CD4-positive, alpha-beta T cell treated with Interleukin-15 for 1 hour (primary cell): Measurements from ENCODE around the gene LZTR1.

ENCODE experiments used
- DNase-seq: peaks from one replicate; pipeline ENCODE4 v3.0.0-alpha.2; 2020

The LZTR1 gene

DNA sequence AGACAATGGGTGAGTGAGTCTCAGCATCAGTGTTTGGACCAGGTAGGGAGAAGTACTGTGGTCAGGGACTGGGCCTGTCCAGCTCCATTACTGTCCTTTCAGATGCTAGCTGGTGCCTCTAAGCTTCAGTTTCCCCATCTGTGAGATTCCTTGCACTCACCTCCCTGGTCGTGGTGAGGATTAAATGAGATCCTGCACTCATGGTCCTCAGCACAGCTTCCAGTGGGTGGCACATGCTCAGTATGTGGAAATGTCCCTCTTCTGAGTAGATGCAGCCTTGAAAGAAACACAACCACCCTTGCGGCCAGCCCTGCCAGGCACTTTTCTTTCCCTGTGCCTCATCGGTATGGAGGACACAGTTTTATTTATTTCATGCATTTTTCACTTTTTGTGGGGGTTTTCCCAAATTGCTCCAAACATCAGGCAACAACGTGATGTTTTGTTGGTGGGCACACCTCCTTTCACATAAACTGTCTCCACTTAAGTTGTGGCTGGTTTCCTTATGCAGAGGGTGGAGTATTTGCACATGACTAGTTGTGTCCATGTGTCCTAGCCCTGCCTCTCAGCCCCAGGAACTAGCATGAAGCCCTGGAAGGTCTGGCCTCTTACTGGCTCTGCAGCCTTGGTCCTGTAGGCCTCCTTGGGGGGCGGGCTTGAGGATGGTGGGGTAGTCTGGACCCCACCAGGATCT, 1.1 kb downstream of the LZTR1 start:
- DNase-seq: no peak

DNA sequence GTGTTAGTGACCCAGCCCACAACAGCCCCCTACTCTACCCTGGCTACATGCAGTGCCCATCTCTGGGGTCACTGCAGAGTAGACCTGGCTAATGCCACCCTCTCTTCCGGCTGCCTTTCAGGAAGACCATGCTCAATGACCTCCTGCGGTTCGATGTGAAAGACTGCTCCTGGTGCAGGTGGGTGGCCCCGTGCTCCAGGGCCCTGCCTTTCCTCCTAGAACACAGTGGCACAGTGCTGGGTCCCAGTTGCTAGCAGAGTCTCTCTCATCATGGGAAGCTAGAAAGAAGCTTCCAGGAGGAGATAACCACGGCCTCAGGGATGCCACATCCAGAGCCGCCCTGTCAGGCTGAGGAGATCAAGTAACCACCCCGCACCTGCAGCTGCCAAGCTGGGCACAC, 3.6 kb downstream of the LZTR1 start:
- no peak for DNase-seq

- no peak for DNase-seq
Observed at GRCh38 chr22:20986365-20986764, 4.3 kb downstream of the LZTR1 start.

DNA sequence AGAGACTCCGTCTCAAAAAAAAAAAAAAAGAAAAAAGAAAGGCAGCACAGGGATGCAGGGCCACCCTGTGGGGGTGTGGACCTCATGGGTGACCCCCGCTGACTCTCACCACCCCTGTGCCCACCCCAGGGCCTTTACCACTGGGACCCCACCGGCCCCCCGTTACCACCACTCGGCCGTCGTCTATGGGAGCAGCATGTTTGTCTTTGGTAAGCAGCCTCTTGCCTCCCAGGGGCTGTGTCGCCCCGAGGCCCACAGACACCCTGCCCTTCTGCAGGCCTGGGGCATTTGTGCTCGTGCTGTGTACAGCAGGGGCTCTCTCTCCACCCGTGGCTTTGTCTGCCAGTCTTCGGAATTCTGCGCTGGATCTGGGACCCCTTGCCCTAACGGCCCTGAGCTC, 5.3 kb downstream of the LZTR1 start:
- DNase-seq: no peak

GRCh38 chr22:20988573-20989322, 6.7 kb downstream of the LZTR1 start:
- DNase-seq: no peak

DNA sequence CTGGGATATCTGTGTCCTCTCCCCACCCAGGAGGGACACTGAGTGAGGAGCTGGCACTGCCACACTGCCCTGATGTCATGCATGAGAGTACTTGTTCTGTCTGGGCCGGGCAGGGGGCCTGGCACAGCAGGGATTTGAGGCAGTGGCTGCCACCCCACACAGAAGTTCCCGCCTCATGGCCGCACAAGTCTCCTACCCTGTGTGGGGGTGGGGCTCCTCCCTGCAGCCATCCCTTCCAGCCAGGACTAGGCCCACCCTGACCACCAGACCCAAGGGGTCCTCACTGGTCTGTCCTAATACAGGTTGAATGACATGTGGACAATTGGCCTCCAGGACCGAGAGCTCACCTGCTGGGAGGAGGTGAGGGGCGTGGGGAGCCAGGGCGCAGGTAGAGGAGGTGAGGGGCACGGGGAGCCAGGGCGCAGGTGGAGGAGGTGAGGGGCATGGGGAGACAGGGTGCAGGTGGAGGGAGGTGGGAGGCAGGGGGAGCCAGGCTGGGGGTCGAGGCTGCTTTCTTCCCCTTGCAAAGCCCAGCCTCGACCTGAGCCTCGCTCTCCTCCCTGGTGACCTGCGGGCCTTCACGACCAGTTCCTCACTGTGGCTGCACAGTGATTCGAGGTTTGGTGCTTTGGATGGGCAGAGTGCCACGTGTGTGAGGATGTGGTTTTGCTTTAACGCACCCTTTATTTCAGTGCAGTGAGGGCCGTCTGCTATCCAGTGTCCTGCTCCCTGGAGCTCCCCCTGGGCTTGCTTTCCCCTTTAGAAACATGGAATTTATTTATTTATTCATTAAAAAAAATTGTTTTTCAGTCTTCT, 7.4 kb downstream of the LZTR1 start:
- no peak for DNase-seq

GRCh38 chr22:20990184-20991180, 8.4 kb downstream of the LZTR1 start:
- no peak for DNase-seq

DNA sequence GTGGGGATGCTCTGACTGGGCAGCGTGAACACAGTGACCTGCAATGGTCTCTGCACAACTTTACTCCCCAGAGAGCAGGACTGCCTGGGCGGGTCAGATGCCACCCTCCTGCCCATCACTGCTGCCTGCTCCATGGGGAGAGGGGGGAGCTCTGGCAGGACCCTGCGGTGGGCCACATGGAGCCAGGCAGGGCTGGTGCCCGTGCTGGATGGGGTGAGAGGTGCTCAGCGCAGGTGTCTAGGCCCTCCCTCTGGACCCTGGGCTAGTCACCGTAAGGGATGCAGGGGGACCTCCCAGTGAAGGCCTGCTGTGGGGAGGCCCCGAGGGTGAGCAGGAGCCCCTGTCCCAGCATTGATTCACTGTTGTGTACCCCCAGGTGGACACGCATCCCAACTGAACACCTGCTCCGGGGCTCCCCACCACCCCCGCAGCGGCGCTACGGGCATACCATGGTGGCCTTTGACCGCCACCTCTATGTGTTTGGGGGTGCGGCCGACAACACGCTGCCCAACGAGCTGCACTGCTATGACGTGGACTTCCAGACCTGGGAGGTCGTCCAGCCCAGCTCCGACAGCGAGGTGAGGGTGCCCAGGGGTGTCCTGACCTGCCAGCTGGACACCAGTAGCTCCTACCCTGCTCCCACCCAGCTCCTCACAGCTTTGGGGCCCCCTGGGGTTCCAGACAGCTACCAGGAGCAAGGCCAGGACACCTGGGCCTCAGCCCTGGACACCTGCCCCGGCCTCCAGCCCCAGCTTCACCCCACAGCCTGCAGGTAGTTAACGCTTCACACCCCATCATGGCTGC, 9.4 kb downstream of the LZTR1 start:
- no peak for DNase-seq

- no peak for DNase-seq
Observed at GRCh38 chr22:20992056-20992442, 10.0 kb downstream of the LZTR1 start.

DNA sequence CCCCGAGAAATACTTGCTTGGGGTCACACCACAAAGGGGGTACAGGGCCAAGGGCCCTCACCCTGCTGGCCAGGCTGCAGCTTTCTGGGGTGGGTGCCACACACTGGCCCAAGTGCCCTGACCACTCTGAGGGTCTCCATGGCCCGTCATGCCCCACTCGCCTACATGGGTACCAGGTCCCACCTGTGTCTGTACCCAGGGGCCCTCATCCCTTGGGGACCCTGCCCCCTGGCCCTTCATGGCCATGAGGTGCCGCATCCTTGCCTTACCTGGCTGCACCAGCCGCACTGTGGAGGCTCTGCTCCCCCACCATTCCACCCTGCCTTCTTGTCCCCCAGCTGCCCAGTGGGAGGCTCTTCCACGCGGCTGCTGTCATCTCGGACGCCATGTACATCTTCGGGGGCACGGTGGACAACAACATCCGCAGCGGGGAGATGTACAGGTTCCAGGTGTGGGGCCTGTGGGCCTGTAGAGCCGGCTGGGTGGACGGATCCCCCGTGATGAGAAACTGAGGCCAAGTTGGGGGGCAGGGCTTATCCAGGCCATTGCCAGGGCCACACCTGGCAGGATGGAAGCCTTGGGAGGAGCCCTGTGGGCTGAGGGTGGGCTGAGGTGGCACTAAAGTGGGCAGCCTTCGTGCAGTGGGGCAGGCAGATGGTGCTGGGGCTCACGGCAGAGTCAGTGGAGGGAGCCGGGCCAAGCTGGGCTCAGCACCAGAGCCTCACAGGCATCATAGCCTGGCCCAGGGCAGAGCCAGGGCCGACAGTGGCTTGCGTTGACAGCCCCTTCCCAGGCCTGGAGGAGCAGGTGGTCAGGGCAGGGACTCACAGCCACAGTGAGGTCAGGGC, 10.6 kb downstream of the LZTR1 start:
- no peak for DNase-seq

GRCh38 chr22:20993304-20994127, 11.4 kb downstream of the LZTR1 start:
- DNase-seq: no peak

GRCh38 chr22:20994128-20994901, 12.2 kb downstream of the LZTR1 start:
- no peak for DNase-seq

GRCh38 chr22:20994902-20995241, 12.8 kb downstream of the LZTR1 start:
- no peak for DNase-seq

GRCh38 chr22:20995329-20996030, 13.4 kb downstream of the LZTR1 start:
- no peak for DNase-seq

- DNase-seq: no peak
Observed at GRCh38 chr22:20996031-20996410, 13.9 kb downstream of the LZTR1 start.

DNA sequence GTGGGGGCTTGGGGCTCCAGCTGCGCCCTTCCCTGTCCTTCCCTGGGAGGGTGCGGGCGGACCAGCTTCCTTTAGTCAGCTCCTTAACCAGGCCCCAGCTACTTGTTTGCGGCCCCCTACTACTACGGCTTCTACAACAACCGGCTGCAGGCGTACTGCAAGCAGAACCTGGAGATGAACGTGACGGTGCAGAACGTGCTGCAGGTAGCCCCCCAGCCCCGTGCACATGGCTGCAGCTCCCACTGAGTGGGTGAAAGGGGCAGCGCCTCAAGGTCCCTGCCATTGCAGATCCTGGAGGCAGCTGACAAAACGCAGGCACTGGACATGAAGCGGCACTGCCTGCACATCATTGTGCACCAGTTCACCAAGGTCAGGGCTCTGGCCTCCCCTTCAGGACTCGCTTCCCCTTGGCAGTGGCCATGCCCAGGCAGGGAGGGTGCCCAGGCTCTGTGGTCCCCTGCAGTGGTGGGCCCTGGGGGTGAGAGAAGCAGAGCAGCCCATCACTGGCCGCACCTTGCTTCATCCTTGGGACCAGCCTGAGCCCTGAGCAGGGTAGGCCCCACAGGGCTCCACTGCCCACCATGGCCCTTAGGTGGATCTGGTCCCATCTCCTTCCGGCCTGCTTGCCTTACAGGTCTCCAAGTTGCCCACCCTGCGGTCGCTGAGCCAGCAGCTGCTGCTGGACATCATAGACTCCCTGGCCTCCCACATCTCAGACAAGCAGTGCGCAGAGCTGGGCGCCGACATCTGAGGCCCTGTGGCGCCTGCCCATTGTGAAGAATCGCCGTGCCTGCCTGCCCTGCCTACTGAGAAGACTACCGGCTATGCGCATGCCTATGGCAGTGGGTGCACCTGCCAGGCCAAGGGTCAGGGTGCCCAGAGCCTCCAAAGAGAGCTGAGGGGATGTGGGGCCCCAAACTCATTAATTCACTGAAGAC, 14.8 kb downstream of the LZTR1 start:
- DNase-seq: no peak
